Astrocyte (in vitro differentiated cells and primary cell): ENCODE results near the gene ZNF37A. TPM values are rescaled to one million over a fixed set of nuclear protein-coding genes. Genes with fewer than 3 reads are reported as not detected.

Experiments used
- DNase-seq: peaks from one replicate; pipeline ENCODE4 v3.0.0-alpha.2; 2010; ENCODE audit warnings: low read depth
- FAIRE-seq: peaks from 2 replicates; lab custom pipeline; 2011; peaks lifted over from hg19 to GRCh38; lab: Jason Lieb, UNC
- H2AFZ ChIP-seq: 2 replicates; pipeline ENCODE4 v1.6.0; 2012; ENCODE audit warnings: low read depth, low read length, inconsistent platforms
- H3K27ac ChIP-seq: 2 replicates; pipeline ENCODE4 v1.5.1; 2011; ENCODE audit warnings: low read depth, low read length, inconsistent platforms
- H3K27me3 ChIP-seq: 2 replicates; pipeline ENCODE4 v1.6.0; 2011; ENCODE audit warnings: low read length, inconsistent platforms; ENCODE audit not compliant: insufficient read depth
- H3K36me3 ChIP-seq: 2 replicates; pipeline ENCODE4 v1.5.1; 2011; ENCODE audit warnings: low read length, inconsistent platforms; ENCODE audit not compliant: insufficient read depth
- H3K4me1 ChIP-seq: 2 replicates; pipeline ENCODE4 v1.5.1; 2011; ENCODE audit warnings: low read length, inconsistent platforms; ENCODE audit not compliant: insufficient read depth
- H3K4me2 ChIP-seq: 2 replicates; pipeline ENCODE4 v1.6.0; 2012; ENCODE audit warnings: low read length, inconsistent platforms
- H3K4me3 ChIP-seq: 2 replicates; pipeline ENCODE4 v1.5.1; 2011; ENCODE audit warnings: low read depth, mild to moderate bottlenecking, low read length, inconsistent platforms; ENCODE audit not compliant: insufficient read depth
- H3K79me2 ChIP-seq: 2 replicates; pipeline ENCODE4 v1.6.0; 2012; ENCODE audit warnings: mild to moderate bottlenecking, low read length, inconsistent platforms; ENCODE audit not compliant: insufficient read depth
- H3K9ac ChIP-seq: 2 replicates; pipeline ENCODE4 v1.6.0; 2012; ENCODE audit warnings: mild to moderate bottlenecking, low read length, inconsistent platforms
- H3K9me3 ChIP-seq: 2 replicates; pipeline ENCODE4 v1.5.1; 2012; ENCODE audit warnings: low read depth, mild to moderate bottlenecking, low read length, inconsistent platforms; ENCODE audit not compliant: insufficient read depth
- H4K20me1 ChIP-seq: 2 replicates; pipeline ENCODE4 v1.6.0; 2012; ENCODE audit warnings: low read length, inconsistent platforms; ENCODE audit not compliant: insufficient read depth
- H3K27ac Mint-ChIP-seq: one replicate; pipeline ENCODE4 v1.8.0; 2021; ENCODE audit warnings: mild to moderate bottlenecking, mixed read lengths; ENCODE audit not compliant: unreplicated experiment
- H3K27me3 Mint-ChIP-seq: one replicate; pipeline ENCODE4 v1.8.0; 2021; ENCODE audit warnings: low read depth, mixed read lengths; ENCODE audit not compliant: unreplicated experiment
- H3K36me3 Mint-ChIP-seq: one replicate; pipeline ENCODE4 v1.8.0; 2021; ENCODE audit warnings: low read depth, mixed read lengths; ENCODE audit not compliant: unreplicated experiment
- H3K4me1 Mint-ChIP-seq: one replicate; pipeline ENCODE4 v1.8.0; 2021; ENCODE audit warnings: low read depth, mixed read lengths; ENCODE audit not compliant: unreplicated experiment
- H3K4me3 Mint-ChIP-seq: one replicate; pipeline ENCODE4 v1.8.0; 2021; ENCODE audit warnings: mild to moderate bottlenecking, moderate library complexity, mixed read lengths; ENCODE audit not compliant: unreplicated experiment
- H3K9me3 Mint-ChIP-seq: one replicate; pipeline ENCODE4 v1.8.0; 2021; ENCODE audit warnings: mild to moderate bottlenecking, mixed read lengths; ENCODE audit not compliant: unreplicated experiment
- CTCF ChIP-seq: IDR thresholded peaks from 2 replicates; pipeline ENCODE4 v1.5.1; 2011; ENCODE audit warnings: low read depth, mild to moderate bottlenecking, inconsistent platforms, low read length, moderate library complexity; ENCODE audit not compliant: insufficient read depth
- EZH2 ChIP-seq: IDR thresholded peaks from 2 replicates; pipeline ENCODE4 v1.6.1; 2012; ENCODE audit warnings: mild to moderate bottlenecking, low read length, inconsistent platforms; ENCODE audit not compliant: insufficient read depth
- total RNA-seq: library from RNA; stranded (reverse); gene quantifications from 2 replicates; pipeline ENCODE4 v1.2.1, GENCODE V29; 2021

Gene ZNF37A
- total RNA-seq, 1 donor from 2014 or later, result 10.1 TPM

GRCh38 chr10:38103756-38104155, 9.6 kb downstream of the ZNF37A start:
- no peak overlapping the region for H3K4me3 Mint-ChIP-seq
- Histone ChIP-seq H3K4me2 (no peak overlapping the region), H3K27me3 (no peaks in the 10 kb centered on the region), H3K4me1 (no peaks in the 10 kb centered on the region), H3K4me3 (no peak overlapping the region), H3K36me3 (peaks cover 4% of the 10 kb centered on the region), H3K79me2 (no peaks in the 10 kb centered on the region), H3K9me3 (peaks cover 13% of the 10 kb centered on the region), H4K20me1 (no peaks in the 10 kb centered on the region), H2AFZ (no peak overlapping the region), H3K9ac (no peak overlapping the region), H3K27ac (no peak overlapping the region)
- H3K9me3 Mint-ChIP-seq, result peaks cover 33% of the 10 kb centered on the region
- no peak for TF ChIP-seq EZH2
- no peak for TF ChIP-seq CTCF
- DNase-seq (no peak), FAIRE-seq (no peak)
- no peaks in the 10 kb centered on the region for H3K4me1 Mint-ChIP-seq
- H3K27ac Mint-ChIP-seq, result no peak overlapping the region
- H3K36me3 Mint-ChIP-seq, result peaks cover 55% of the 10 kb centered on the region
- H3K27me3 Mint-ChIP-seq, result no peaks in the 10 kb centered on the region

- H3K4me1 ChIP-seq, result no peaks in the 10 kb centered on the region
- TF ChIP-seq CTCF (no peak), EZH2 (no peak)
- no peaks in the 10 kb centered on the region for H3K27me3 Mint-ChIP-seq
- peaks cover 17% of the 10 kb centered on the region for H3K36me3 ChIP-seq
- H3K4me3 ChIP-seq, result no peak overlapping the region
- no peaks in the 10 kb centered on the region for H4K20me1 ChIP-seq
- peaks cover 23% of the 10 kb centered on the region for H3K9me3 ChIP-seq
- H3K36me3 Mint-ChIP-seq, result peaks cover 38% of the 10 kb centered on the region
- peaks cover 50% of the 10 kb centered on the region for H3K9me3 Mint-ChIP-seq
- H3K9ac ChIP-seq, result no peak overlapping the region
- DNase-seq (no peak), FAIRE-seq (no peak)
- no peak overlapping the region for H3K27ac Mint-ChIP-seq
- H3K27me3 ChIP-seq, result no peaks in the 10 kb centered on the region
- H3K27ac ChIP-seq, result no peak overlapping the region
- H2AFZ ChIP-seq, result no peak overlapping the region
- H3K4me1 Mint-ChIP-seq, result no peaks in the 10 kb centered on the region
- H3K4me3 Mint-ChIP-seq, result no peak overlapping the region
- H3K79me2 ChIP-seq, result no peaks in the 10 kb centered on the region
- no peak overlapping the region for H3K4me2 ChIP-seq
Measured at GRCh38 chr10:38112159-38112558, 18.0 kb downstream of the ZNF37A start.

GRCh38 chr10:38118072-38118807, 24.1 kb downstream of the ZNF37A start:
- Mint-ChIP-seq H3K27ac (no peak overlapping the region), H3K36me3 (peaks cover 59% of the 10 kb centered on the region), H3K4me3 (no peak overlapping the region), H3K9me3 (peaks cover 74% of the 10 kb centered on the region), H3K27me3 (no peaks in the 10 kb centered on the region), H3K4me1 (no peaks in the 10 kb centered on the region)
- TF ChIP-seq EZH2 (no peak), CTCF (no peak)
- no peaks in the 10 kb centered on the region for H4K20me1 ChIP-seq
- H3K9me3 ChIP-seq, result peaks cover 63% of the 10 kb centered on the region
- DNase-seq (peak; percentile 38), FAIRE-seq (peak; percentile 29)
- no peak overlapping the region for H3K4me3 ChIP-seq
- H3K36me3 ChIP-seq, result peaks cover 27% of the 10 kb centered on the region
- no peaks in the 10 kb centered on the region for H3K79me2 ChIP-seq
- no peak overlapping the region for H3K4me2 ChIP-seq
- H3K9ac ChIP-seq, result no peak overlapping the region
- H2AFZ ChIP-seq, result no peak overlapping the region
- no peaks in the 10 kb centered on the region for H3K4me1 ChIP-seq
- no peak overlapping the region for H3K27ac ChIP-seq
- no peaks in the 10 kb centered on the region for H3K27me3 ChIP-seq
